AG10803 (cell line): Measurements from ENCODE around the gene CPPED1.

Experiments
- DNase-seq: peaks from one replicate; pipeline ENCODE4 v3.0.0; 2010; ENCODE audit warnings: low read depth
- H3K4me3 ChIP-seq: 2 replicates; pipeline ENCODE4 v1.5.1; 2011; ENCODE audit warnings: mild to moderate bottlenecking, low read length, control low read depth
- TF ChIP-seq, protein P1 (sequence below): conservative IDR thresholded peaks from 2 replicates; pipeline ENCODE4 v1.5.1; 2011; ENCODE audit warnings: mild to moderate bottlenecking, low read length, control low read depth, inconsistent platforms

CPPED1 gene

DNA sequence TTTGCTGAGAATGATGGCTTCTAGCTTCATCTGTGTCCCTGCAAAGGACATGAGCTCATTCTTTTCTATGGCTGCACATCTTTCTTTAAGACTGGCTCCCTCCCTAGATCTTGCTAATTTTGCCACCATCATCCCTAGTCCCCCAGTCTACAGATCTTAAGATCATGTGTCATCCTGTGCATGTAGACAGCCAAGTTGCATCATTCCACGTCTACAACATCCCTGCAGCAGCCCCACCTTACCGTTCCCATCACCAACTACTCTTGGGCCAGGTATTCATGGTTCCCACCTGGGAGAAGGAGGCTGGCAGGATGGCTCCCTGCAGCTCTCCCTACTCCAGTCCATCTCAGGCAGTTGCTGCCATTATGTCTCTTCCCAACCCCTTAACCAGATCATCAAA lies 12.3 kb downstream of the CPPED1 start:
- no peak overlapping the region for H3K4me3 ChIP-seq
- no peak for DNase-seq
- TF ChIP-seq, protein P1, sequence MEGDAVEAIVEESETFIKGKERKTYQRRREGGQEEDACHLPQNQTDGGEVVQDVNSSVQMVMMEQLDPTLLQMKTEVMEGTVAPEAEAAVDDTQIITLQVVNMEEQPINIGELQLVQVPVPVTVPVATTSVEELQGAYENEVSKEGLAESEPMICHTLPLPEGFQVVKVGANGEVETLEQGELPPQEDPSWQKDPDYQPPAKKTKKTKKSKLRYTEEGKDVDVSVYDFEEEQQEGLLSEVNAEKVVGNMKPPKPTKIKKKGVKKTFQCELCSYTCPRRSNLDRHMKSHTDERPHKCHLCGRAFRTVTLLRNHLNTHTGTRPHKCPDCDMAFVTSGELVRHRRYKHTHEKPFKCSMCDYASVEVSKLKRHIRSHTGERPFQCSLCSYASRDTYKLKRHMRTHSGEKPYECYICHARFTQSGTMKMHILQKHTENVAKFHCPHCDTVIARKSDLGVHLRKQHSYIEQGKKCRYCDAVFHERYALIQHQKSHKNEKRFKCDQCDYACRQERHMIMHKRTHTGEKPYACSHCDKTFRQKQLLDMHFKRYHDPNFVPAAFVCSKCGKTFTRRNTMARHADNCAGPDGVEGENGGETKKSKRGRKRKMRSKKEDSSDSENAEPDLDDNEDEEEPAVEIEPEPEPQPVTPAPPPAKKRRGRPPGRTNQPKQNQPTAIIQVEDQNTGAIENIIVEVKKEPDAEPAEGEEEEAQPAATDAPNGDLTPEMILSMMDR: no peak

- DNase-seq: no peak
- TF ChIP-seq, protein P1: no peak
- H3K4me3 ChIP-seq: no peak overlapping the region
These were observed 14.9 kb downstream of the CPPED1 start for GRCh38 chr16:12788758-12789157.

DNA sequence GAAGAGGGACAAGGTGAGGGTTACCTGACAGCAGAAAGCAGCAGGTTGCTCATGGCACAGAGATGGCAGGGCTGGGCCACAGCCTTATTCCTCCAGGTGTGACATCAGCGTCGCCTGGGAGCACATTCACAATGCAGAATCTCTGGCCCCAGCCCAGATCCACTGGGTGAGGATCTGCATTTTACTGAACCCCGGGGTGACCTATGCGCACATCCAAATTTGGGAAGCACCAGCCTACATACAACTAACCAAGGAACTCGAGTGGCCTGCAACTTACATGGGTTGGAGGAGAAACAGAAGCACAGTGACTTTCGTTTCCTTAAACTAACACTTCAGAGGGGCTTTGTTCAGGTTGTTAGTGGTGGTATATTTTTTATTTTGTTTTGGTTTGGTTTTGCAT lies 17.6 kb downstream of the CPPED1 start:
- TF ChIP-seq, protein P1: no peak
- H3K4me3 ChIP-seq: no peak overlapping the region

GRCh38 chr16:12784076-12784475 lies 19.6 kb downstream of the CPPED1 start:
- TF ChIP-seq, protein P1: no peak
- no peak overlapping the region for H3K4me3 ChIP-seq
- no peak for DNase-seq

More for the DNA sequence above, 17.6 kb downstream of the CPPED1 start:
- DNase-seq: no peak

DNA sequence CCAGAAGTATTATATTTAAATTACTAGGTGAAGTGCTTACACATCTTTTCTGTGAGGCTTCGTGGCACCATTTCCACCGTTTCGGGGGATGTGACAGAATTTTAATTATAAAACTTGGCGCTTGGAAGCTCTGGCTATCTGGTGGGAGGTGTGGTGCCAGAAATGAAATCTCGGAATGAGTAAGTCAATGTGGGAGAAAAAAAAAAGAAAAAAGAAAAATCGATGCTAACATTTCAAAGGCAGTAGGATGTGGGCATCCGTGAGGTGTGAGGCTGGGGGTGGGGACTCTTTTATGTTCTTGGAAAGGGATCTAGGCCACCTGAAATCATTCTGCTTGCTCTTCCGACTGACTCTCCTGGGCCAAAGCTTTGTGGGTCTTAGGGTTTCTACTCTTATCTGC lies 21.9 kb downstream of the CPPED1 start:
- DNase-seq: no peak
- TF ChIP-seq, protein P1: no peak
- no peak overlapping the region for H3K4me3 ChIP-seq

DNA sequence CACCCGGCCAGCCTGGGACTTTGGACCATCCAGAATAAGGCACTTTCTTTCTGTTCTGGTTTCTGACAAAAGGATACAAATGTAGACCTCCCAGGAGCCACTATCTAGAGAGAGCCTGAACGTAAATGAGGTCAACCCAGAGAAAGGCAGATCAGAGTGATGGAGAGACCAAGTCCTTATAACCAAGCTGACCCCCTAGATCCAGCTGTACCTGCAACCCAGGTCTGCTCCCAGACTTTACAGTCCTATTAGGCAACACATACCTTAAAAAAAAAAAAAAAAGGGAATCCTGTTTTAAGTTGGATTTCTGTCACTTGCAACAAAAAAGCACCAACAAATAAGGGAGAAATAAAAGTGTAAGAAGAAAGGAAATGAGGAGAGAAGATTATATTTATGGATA lies 23.2 kb downstream of the CPPED1 start:
- DNase-seq: no peak
- no peak overlapping the region for H3K4me3 ChIP-seq
- TF ChIP-seq, protein P1: no peak

- DNase-seq: no peak
- H3K4me3 ChIP-seq: no peak overlapping the region
- TF ChIP-seq, protein P1: no peak
These were observed 25.0 kb downstream of the CPPED1 start for GRCh38 chr16:12778726-12779125.
